Caco-2 (cell line): Measurements from ENCODE around the gene WDR31. TPM values are rescaled to one million over a fixed set of nuclear protein-coding genes. Genes with fewer than 3 reads are reported as not detected.

Experiments
- BruUV-seq: library from RNA; stranded (reverse); fragments of 400-500 nt; replicated peaks from 2 replicates; lab custom pipeline; 2021; lab: Mats Ljungman, UMichigan
- CTCF ChIA-PET: fragments of 300-600 bp; sonication (Branson Sonifier 250); formaldehyde crosslinking; loops from one replicate; lab custom pipeline; 2022; ENCODE audit warnings: antibody characterized with exemption; lab: Charles Lee
- POLR2A ChIA-PET: fragments of 300-600 bp; sonication (Branson Sonifier 250); formaldehyde crosslinking; loops from one replicate; lab custom pipeline; 2022; ENCODE audit warnings: antibody characterized with exemption; lab: Charles Lee
- DNase-seq, 2 experiments: peaks; one replicate each; pipeline versions ENCODE4 v3.0.0 to v3.0.0-alpha.2; 2020 to 2022
- H3K27me3 ChIP-seq: replicated peaks from 2 replicates; pipeline ENCODE4 v1.6.0; 2011; ENCODE audit warnings: low read length; ENCODE audit not compliant: control insufficient read depth, insufficient read depth
- H3K36me3 ChIP-seq: 2 replicates; pipeline ENCODE4 v1.5.1; 2011; ENCODE audit warnings: low read length; ENCODE audit not compliant: control insufficient read depth, insufficient read depth
- H3K4me1 ChIP-seq: fragments of 250-450 bp; sonication (Bioruptor Pico); 2 replicates; pipeline ENCODE4 v1.5.1; 2020; ENCODE audit warnings: mild to moderate bottlenecking
- H3K4me3 ChIP-seq: 2 replicates; pipeline ENCODE4 v1.5.1; 2011; ENCODE audit warnings: low read depth, mild to moderate bottlenecking, control low read depth, low read length
- H3K9me3 ChIP-seq: fragments of 250-450 bp; sonication (Bioruptor Pico); 2 replicates; pipeline ENCODE4 v1.5.1; 2020; ENCODE audit warnings: mild to moderate bottlenecking, moderate library complexity
- H3K27ac Mint-ChIP-seq: one replicate; pipeline ENCODE4 v1.8.0; 2022; ENCODE audit warnings: mixed read lengths; ENCODE audit not compliant: unreplicated experiment
- H3K27me3 Mint-ChIP-seq: one replicate; pipeline ENCODE4 v1.8.0; 2022; ENCODE audit warnings: mixed read lengths; ENCODE audit not compliant: insufficient read depth, unreplicated experiment
- H3K36me3 Mint-ChIP-seq: one replicate; pipeline ENCODE4 v1.8.0; 2022; ENCODE audit warnings: mild to moderate bottlenecking, mixed read lengths; ENCODE audit not compliant: insufficient read depth, unreplicated experiment
- H3K4me1 Mint-ChIP-seq: one replicate; pipeline ENCODE4 v1.8.0; 2022; ENCODE audit warnings: low read depth, mixed read lengths; ENCODE audit not compliant: unreplicated experiment
- H3K4me3 Mint-ChIP-seq: one replicate; pipeline ENCODE4 v1.8.0; 2022; ENCODE audit warnings: mild to moderate bottlenecking, moderate library complexity, mixed read lengths; ENCODE audit not compliant: unreplicated experiment
- H3K9me3 Mint-ChIP-seq: one replicate; pipeline ENCODE4 v1.8.0; 2022; ENCODE audit warnings: mixed read lengths; ENCODE audit not compliant: unreplicated experiment
- CTCF ChIP-seq, 2 experiments: fragments of 200-600 bp in 1 of 2; IDR thresholded peaks; 1 replicate in 1 of 2; 2 replicates in 1 of 2; pipeline versions ENCODE4 v1.5.1 to v1.8.0; 2011 to 2022; ENCODE audit warnings: antibody characterized with exemption in 1 of 2, control low read depth in 1 of 2, inconsistent platforms in 1 of 2, low read depth in 1 of 2, low read length in 1 of 2, mild to moderate bottlenecking in 1 of 2, moderate library complexity in 1 of 2; ENCODE audit not compliant: insufficient read depth in 1 of 2, severe bottlenecking in 1 of 2, unreplicated experiment in 1 of 2
- intact Hi-C: fragments of 100-400 bp; cut with micrococcal nuclease; formaldehyde crosslinking; loops from one replicate; pipeline ENCODE4 v1.10.0; 2022; ENCODE audit not compliant: unreplicated experiment
- total RNA-seq: library from RNA; stranded (reverse); gene quantifications from 2 replicates; pipeline ENCODE4 v1.2.3, GENCODE V29; 2022

Gene WDR31
- total RNA-seq, 1 experiment from 2014 or later, result 1.9 TPM

- intact Hi-C loops, result loop anchor here (1.0 kb wide), 2 partner anchors 24 to 33 kb away; partner anchors contain the start of genes ALAD, C9orf43 and POLE3
- TF ChIP-seq CTCF (IDR thresholded peaks at IDR 0.05; ENCODE audit: insufficient read depth in 1 of 2, low read depth in 1 of 2, low read length in 1 of 2, severe bottlenecking in 1 of 2, unreplicated experiment in 1 of 2), result no peak
- Mint-ChIP-seq H3K27me3 (no peaks in the 10 kb centered on the region), H3K9me3 (no peaks in the 10 kb centered on the region), H3K36me3 (peaks cover 47% of the 10 kb centered on the region), H3K4me3 (peak within 1 kb of the TSS; percentile 77), H3K27ac (peak within 1 kb of the TSS; percentile 86), H3K4me1 (peaks cover 26% of the 10 kb centered on the region)
- DNase-seq, result peak; percentile 82 to 87
- TSS peak; percentile 69 for BruUV-seq
- no peaks in the 10 kb centered on the region for H3K27me3 ChIP-seq
- no peaks in the 10 kb centered on the region for H3K9me3 ChIP-seq
- H3K36me3 ChIP-seq, result peaks cover 10% of the 10 kb centered on the region
- CTCF ChIA-PET, result interaction anchor here (0.7 to 1.8 kb wide), 4 partner anchors 11 to 28 kb away, joined by 5 to 7 read pairs (median 6); partner anchors contain the start of genes ALAD and BSPRY
- peak within 1 kb of the TSS; percentile 96 for H3K4me3 ChIP-seq
- POLR2A ChIA-PET, result interaction anchor here (0.6 to 1.5 kb wide), 4 partner anchors 24 to 271 kb away, joined by 4 to 16 read pairs (median 4); partner anchors contain the start of genes ALAD, C9orf43 and POLE3
- peaks cover 51% of the 10 kb centered on the region for H3K4me1 ChIP-seq
Measured at GRCh38 chr9:113376634-113377567, 36.8 kb upstream of the WDR31 start, which contains the start of gene HDHD3. Gene HDHD3, minus strand, starts transcription at chr9:113376986. Its CDS starts 2,632 bp downstream, at chr9:113374354.

GRCh38 chr9:113375057-113376023, 35.3 kb upstream of the WDR31 start:
- Mint-ChIP-seq H3K9me3 (no peaks in the 10 kb centered on the region), H3K4me1 (peaks cover 16% of the 10 kb centered on the region), H3K36me3 (peaks cover 47% of the 10 kb centered on the region), H3K27me3 (no peaks in the 10 kb centered on the region), H3K27ac (peak overlapping the region; percentile 86), H3K4me3 (peak overlapping the region; percentile 77)
- TSS peak; percentile 68 for BruUV-seq
- intact Hi-C loops, result loop anchor here (1.0 kb wide), 1 partner anchor 35 kb away; the partner anchor contains the start of genes C9orf43 and POLE3
- ChIA-PET POLR2A (interaction anchor here (0.6 to 1.5 kb wide), 4 partner anchors 25 to 80 kb away, joined by 3 to 16 read pairs (median 7); partner anchors contain the start of gene WDR31), CTCF (interaction anchor here (0.9 to 1.8 kb wide), 2 partner anchors 24 to 26 kb away, joined by 5 to 6 read pairs; partner anchors contain the start of gene BSPRY)
- peak; percentile 56 to 78 for DNase-seq
- TF ChIP-seq CTCF (IDR thresholded peaks at IDR 0.05; ENCODE audit: insufficient read depth in 1 of 2, low read depth in 1 of 2, low read length in 1 of 2, severe bottlenecking in 1 of 2, unreplicated experiment in 1 of 2), result no peak
- H3K9me3 ChIP-seq, result no peaks in the 10 kb centered on the region
- H3K27me3 ChIP-seq, result no peaks in the 10 kb centered on the region
- peaks cover 10% of the 10 kb centered on the region for H3K36me3 ChIP-seq
- peaks cover 36% of the 10 kb centered on the region for H3K4me1 ChIP-seq
- H3K4me3 ChIP-seq, result peak overlapping the region; percentile 96
